ENCODE results near the gene RELN. TPM values are rescaled to one million over a fixed set of nuclear protein-coding genes. Genes with fewer than 3 reads are reported as not detected.

Gene RELN
- total RNA-seq, 2 experiments from 2014 or later: not detected

DNA sequence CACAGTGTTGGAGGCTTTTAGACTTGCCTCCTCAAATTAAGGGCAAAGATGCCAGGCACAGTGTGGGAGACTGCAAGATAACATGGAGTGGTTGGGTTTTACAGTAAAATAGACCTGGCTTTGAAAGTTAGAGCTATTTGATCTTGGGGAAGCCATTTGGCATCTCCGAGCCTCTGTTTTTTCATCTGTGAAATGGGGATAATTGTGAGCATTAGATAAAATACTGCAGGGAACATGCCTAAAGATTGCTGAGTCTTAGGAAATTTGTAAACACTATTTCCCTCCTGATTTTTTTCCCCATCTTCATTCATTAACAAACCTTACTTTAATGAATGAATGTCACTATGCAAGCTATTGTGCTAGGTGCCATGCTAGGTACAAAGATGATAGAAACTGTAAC, 302.2 kb downstream of the RELN start:
- Mint-ChIP-seq H3K27ac (no peak overlapping the region), H3K4me3 (no peak overlapping the region), H3K36me3 (ENCODE audit: low read depth) (no peaks in the 10 kb centered on the region), H3K9me3 (no peaks in the 10 kb centered on the region), H3K4me1 (no peaks in the 10 kb centered on the region), H3K27me3 (peaks cover 1% of the 10 kb centered on the region)
- CTCF ChIA-PET: no interaction called here
- no peak for DNase-seq
- POLR2A ChIA-PET: interaction anchor here (0.6 kb wide), 1 partner anchor 11 kb away, joined by 3 read pairs; no protein-coding TSS in a partner anchor

DNA sequence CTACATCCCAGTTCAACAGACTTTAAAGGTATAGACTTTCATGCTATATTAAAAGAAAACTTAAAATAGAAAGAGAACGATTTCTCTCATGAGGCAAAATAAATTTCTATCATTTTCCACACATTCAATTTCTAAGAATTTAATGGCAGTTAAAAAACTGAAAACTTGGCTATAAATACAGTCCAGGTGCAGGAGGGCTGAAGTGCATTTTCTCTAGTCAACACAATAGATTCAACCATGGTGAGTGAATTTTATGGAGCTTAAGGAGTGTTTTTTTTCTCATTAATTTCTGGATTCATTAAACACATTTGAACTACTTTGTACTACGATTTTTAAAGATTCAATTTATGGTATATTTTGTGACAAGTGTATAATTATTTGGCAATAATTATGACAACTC, 302.7 kb downstream of the RELN start:
- Mint-ChIP-seq H3K36me3 (ENCODE audit: low read depth) (no peaks in the 10 kb centered on the region), H3K27ac (no peak overlapping the region), H3K27me3 (peaks cover 1% of the 10 kb centered on the region), H3K9me3 (no peaks in the 10 kb centered on the region), H3K4me1 (no peaks in the 10 kb centered on the region), H3K4me3 (no peak overlapping the region)
- ChIA-PET POLR2A (no interaction called here), CTCF (no interaction called here)
- no peak for DNase-seq

DNA sequence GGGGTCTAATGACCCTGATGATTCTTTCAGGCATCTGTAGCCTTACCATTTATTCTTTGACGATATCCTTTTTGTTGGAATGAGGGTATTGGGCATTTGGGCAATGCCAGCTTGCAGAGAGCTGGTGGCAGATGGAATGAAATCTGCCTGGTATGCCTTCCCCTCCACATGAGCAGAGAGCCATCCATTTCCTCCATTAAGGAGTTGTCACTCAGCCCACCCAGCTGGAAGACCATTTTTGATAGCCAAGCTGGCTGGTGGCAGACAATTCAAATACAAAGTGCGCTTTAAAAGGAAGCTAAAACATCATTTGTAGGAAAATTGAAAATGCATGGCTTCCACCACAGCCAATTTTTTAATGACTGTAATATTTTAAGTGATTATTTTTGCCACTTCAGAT, 303.4 kb downstream of the RELN start:
- Mint-ChIP-seq H3K9me3 (no peaks in the 10 kb centered on the region), H3K4me3 (no peak overlapping the region), H3K4me1 (no peaks in the 10 kb centered on the region), H3K27ac (no peak overlapping the region), H3K36me3 (ENCODE audit: low read depth) (no peaks in the 10 kb centered on the region), H3K27me3 (peaks cover 1% of the 10 kb centered on the region)
- CTCF ChIA-PET: no interaction called here
- POLR2A ChIA-PET: no interaction called here
- no peak for DNase-seq

DNA sequence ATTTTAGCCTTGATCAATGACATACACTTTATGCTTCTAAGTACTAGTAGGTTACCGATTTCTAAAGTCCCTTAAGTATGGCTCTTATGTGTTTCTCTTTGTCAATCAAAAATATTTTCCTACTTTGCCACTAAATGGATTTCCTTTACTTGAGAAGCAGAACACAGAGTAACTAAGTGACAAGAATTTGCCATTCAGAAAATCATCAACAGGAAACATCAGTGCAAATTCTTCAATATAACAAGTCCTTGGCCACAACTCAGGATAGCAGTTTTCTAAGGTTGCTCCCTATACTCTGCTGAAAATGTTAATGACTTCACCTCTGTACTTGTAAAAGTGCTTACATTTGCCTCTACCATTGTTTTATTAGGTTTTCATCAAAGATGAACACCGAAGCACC, 303.8 kb downstream of the RELN start:
- Mint-ChIP-seq H3K27ac (no peak overlapping the region), H3K4me1 (no peaks in the 10 kb centered on the region), H3K4me3 (no peak overlapping the region), H3K36me3 (ENCODE audit: low read depth) (no peaks in the 10 kb centered on the region), H3K9me3 (no peaks in the 10 kb centered on the region), H3K27me3 (peaks cover 1% of the 10 kb centered on the region)
- ChIA-PET CTCF (no interaction called here), POLR2A (no interaction called here)
- DNase-seq: no peak

DNA sequence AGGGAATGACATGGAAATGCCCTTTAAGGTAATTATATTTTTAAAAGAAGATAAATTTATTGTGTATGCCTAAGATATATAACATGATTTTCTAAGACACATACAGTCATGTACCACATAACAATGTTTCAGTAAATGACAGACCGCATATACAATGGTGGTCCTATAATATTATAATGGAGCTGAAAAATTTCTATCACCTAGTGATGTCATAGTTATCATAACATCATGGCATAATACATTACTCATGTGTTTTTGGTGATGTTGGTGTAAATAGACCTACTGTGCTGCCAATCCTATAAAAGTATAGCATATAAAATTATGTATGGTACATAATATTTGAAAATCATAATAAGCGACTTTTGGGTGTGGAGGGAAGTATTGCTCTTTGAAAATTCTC, 306.1 kb downstream of the RELN start:
- H3K9me3 Mint-ChIP-seq: no peaks in the 10 kb centered on the region

DNA sequence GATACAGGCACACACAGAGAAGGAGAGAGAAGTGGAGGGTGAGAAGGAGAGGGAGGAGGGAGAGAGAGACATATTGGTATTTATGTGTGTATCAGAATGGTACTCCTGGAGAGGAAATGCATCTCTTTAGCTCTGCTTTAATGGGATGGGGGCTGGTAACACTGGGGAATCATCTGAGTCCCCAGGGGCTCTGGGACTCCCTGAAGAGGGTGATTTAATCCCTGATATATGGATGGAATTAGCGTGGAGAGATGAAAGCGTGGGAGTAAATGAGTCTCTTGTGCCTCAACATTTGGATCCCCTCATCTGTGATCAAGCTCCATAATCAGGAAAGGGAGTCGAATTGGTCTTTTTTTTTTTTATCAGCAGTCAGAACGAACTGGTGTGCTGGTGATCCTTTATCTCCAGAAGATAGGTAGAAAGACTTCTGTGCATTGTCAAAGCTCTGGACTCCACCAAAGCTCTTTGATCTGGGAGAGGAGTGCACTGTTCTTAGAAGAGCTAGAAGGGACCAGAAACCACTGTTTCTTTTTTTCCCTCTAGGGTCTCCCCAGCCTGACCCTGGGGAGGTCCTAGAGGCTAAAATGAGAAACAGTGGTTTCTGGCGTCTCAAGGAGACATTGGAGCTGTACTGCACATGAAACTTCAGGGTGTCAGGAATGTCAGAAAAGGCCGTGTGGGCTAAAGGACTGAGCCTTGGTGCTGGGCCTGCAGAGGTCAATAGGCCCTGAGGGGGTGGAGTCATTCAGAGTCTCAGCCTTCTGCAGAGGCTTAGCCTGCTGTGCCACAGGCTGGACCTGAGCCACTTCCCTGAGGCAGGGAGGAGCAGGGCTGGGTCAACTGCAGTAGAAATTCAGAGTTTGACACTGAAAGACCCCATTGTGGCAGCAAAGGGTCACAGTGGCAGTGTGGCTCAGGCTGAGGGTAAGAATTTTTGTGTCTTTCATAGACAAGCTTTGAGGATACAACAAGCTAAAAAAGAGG, 309.0 kb downstream of the RELN start:
- no peak overlapping the region for H3K4me3 Mint-ChIP-seq
- DNase-seq: no peak
- peaks cover 3% of the 10 kb centered on the region for H3K9me3 Mint-ChIP-seq
- H3K36me3 Mint-ChIP-seq (ENCODE audit: low read depth): no peaks in the 10 kb centered on the region
- no peaks in the 10 kb centered on the region for H3K4me1 Mint-ChIP-seq
- ChIA-PET POLR2A (no interaction called here), CTCF (no interaction called here)
- no peak overlapping the region for H3K27ac Mint-ChIP-seq
- H3K27me3 Mint-ChIP-seq: no peaks in the 10 kb centered on the region

More for the DNA sequence above, 306.1 kb downstream of the RELN start:
- POLR2A ChIA-PET: no interaction called here
- H3K4me3 Mint-ChIP-seq: no peak overlapping the region
- no peaks in the 10 kb centered on the region for H3K36me3 Mint-ChIP-seq (ENCODE audit: low read depth)
- no peak for DNase-seq
- H3K27ac Mint-ChIP-seq: no peak overlapping the region
- no peaks in the 10 kb centered on the region for H3K4me1 Mint-ChIP-seq
- CTCF ChIA-PET: no interaction called here
- peaks cover 1% of the 10 kb centered on the region for H3K27me3 Mint-ChIP-seq

DNA sequence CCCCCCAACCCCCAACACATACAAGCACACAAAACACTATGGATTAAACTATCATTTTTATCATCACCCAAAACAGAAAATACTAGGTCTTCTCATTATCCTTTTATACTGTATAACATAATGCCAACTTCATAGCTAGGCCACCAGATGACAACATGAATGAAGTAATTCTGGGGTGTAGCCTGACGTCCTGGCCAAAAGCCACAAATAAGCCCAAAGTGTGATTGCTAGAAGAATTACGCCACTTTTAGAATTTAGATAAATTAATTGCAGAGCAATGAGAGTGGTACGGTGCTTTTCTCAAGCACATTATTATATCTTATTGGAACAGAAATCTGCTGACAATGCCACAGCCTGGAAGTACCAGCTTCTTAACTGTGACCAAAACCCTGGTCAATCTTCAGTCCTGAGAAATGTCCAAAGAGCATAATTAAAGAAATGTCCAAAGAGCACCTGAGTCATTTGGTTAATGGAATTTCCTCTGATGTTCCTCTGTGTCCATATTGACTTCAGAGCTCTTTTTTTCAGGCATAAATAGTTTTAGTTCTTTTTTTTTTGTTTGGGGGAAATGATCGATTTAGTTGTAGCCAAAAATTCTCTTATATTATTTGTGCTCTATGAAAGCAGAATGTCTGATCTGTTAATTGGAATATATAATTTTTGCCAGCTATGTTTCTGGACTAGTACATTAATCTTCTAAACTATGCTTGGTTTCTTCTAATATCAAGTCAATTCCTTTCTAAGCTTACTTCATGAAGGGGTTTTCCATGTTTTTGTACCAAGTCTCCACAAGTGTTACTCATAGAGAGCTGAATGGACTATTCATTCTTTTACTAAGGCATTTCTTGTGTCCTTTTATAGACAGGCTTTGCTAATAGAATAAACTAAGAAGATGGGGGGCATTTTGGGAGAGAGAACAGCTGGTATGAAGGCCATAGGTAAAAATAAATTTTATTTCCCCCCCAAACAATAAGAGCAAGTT, 310.0 kb downstream of the RELN start:
- H3K27me3 Mint-ChIP-seq: no peaks in the 10 kb centered on the region
- POLR2A ChIA-PET: no interaction called here
- H3K9me3 Mint-ChIP-seq: peaks cover 3% of the 10 kb centered on the region
- no peaks in the 10 kb centered on the region for H3K36me3 Mint-ChIP-seq (ENCODE audit: low read depth)
- no peaks in the 10 kb centered on the region for H3K4me1 Mint-ChIP-seq
- CTCF ChIA-PET: no interaction called here
- no peak for DNase-seq
- H3K27ac Mint-ChIP-seq: no peak overlapping the region
- H3K4me3 Mint-ChIP-seq: no peak overlapping the region

DNA sequence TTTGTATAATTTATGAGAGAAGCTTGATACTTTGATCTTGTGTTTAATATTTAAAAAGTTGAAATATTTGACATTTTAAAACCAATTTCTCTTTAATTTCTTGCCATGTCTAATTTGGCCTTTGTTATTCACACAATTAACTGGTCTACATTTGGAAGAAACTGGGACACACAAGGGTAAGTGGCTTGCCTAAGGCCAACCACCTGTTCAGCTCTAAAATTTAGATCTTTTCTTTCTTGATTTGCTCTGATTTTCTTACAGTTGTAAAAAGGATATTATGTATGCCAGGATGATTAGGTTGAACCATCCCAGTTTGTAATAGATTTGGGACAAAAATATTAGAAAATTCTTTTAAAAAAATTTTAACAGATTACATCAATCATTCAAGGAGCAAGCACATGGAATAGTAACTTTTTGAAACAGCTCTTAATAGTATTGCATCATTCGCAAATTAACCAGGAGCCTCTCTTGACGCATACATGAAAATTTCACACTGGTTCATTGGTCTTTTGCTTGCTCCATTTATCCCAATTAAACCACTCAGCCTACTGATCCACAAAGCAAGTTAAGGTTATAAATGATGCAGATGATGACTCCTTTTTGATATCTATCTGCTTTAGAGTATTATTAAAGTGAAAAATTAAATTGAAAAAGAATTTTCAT, 321.0 kb downstream of the RELN start:
- Mint-ChIP-seq H3K4me3 (no peak overlapping the region), H3K4me1 (no peaks in the 10 kb centered on the region), H3K27me3 (no peaks in the 10 kb centered on the region), H3K36me3 (ENCODE audit: low read depth) (no peaks in the 10 kb centered on the region), H3K27ac (no peak overlapping the region), H3K9me3 (no peaks in the 10 kb centered on the region)
- DNase-seq: no peak
- CTCF ChIA-PET: no interaction called here
- POLR2A ChIA-PET: no interaction called here

DNA sequence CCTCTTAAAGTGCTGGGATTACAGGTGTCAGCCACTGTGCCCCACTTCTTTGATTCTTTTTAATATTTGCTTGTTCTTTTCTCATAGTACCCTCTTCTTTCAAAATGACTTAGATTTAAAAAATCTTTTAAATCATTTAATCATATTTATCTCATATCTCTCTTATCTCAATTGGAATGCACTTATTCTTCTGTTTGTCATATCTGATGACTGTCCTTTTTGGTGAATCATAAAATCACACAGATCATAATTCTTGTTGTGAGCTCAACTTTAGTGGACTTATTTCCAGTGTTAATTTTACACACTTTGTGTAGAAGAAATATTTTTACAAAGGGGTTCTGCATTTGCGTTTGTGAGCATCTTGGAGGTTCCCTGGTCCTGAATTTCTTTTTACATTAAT, 323.1 kb downstream of the RELN start:
- Mint-ChIP-seq H3K9me3 (no peaks in the 10 kb centered on the region), H3K27ac (no peak overlapping the region), H3K4me3 (no peak overlapping the region), H3K36me3 (ENCODE audit: low read depth) (no peaks in the 10 kb centered on the region), H3K27me3 (no peaks in the 10 kb centered on the region), H3K4me1 (no peaks in the 10 kb centered on the region)
- ChIA-PET CTCF (no interaction called here), POLR2A (no interaction called here)
- DNase-seq: no peak

DNA sequence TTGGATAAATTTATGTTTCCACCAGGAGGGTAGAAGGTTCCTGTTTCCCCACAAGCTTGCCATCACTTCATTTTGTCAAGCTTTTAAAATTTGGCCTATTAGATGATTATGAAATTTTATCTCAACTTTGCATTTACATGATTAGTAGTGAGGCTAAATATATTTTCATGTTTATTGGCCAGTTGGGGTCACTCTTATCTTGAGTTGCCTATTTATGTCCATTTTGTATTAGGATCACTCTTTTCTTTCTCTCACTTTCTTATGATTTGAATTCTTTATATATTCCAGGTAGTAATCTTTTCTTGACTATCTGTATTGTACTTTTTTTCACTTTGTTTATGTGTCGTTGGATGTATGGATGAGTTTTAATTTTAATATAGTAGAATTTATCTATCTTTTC, 324.9 kb downstream of the RELN start:
- no peaks in the 10 kb centered on the region for H3K36me3 Mint-ChIP-seq (ENCODE audit: low read depth)
- POLR2A ChIA-PET: no interaction called here
- no peak for DNase-seq
- no peak overlapping the region for H3K27ac Mint-ChIP-seq
- H3K4me3 Mint-ChIP-seq: no peak overlapping the region
- no peaks in the 10 kb centered on the region for H3K27me3 Mint-ChIP-seq
- CTCF ChIA-PET: no interaction called here
- no peaks in the 10 kb centered on the region for H3K9me3 Mint-ChIP-seq
- H3K4me1 Mint-ChIP-seq: no peaks in the 10 kb centered on the region

DNA sequence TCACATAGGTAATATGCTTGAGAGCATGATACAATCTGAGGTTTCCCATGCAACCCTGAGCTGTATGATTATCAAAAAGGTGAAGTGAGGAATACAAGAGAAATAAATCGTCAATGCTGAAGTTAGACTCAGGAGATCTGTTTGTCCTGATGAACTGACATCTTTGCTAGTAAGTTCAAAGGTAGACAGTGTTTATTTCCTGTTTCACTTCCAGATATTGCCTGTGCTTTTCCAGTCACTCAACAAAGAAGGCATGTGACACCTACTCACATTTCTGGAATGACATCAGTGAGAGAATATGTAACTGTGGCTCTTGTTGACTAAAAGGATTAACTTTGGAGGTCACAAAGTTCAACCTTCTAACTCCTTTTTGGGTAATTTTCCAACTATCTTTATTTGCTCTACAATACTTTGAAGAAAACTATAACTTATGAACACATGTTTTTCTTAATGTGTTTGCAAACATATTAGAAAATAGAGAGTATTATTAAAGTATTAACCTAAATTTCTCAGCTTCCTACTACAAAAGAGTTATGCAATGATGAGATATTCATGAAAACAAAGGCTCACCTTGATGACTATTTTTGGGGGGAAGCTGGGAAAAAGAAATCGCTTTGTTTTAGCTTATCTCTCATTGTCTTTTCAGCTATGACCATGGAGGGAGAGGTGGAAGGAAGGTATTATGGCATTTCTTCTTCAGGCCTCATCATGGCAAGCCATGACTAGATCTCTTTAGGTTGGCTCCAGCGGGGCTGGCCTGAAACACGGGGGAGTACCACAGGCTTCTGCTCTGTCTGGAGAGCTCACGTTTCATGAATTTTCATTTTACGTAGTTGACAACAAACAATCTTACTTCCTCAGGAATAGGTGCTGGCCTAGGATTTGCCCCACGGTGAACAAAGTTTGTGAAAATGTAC, 328.7 kb downstream of the RELN start:
- H3K9me3 Mint-ChIP-seq: no peaks in the 10 kb centered on the region
- ChIA-PET POLR2A (no interaction called here), CTCF (no interaction called here)
- no peak for DNase-seq
- no peaks in the 10 kb centered on the region for H3K4me1 Mint-ChIP-seq
- no peak overlapping the region for H3K4me3 Mint-ChIP-seq
- no peak overlapping the region for H3K27ac Mint-ChIP-seq
- H3K36me3 Mint-ChIP-seq (ENCODE audit: low read depth): no peaks in the 10 kb centered on the region
- no peaks in the 10 kb centered on the region for H3K27me3 Mint-ChIP-seq

DNA sequence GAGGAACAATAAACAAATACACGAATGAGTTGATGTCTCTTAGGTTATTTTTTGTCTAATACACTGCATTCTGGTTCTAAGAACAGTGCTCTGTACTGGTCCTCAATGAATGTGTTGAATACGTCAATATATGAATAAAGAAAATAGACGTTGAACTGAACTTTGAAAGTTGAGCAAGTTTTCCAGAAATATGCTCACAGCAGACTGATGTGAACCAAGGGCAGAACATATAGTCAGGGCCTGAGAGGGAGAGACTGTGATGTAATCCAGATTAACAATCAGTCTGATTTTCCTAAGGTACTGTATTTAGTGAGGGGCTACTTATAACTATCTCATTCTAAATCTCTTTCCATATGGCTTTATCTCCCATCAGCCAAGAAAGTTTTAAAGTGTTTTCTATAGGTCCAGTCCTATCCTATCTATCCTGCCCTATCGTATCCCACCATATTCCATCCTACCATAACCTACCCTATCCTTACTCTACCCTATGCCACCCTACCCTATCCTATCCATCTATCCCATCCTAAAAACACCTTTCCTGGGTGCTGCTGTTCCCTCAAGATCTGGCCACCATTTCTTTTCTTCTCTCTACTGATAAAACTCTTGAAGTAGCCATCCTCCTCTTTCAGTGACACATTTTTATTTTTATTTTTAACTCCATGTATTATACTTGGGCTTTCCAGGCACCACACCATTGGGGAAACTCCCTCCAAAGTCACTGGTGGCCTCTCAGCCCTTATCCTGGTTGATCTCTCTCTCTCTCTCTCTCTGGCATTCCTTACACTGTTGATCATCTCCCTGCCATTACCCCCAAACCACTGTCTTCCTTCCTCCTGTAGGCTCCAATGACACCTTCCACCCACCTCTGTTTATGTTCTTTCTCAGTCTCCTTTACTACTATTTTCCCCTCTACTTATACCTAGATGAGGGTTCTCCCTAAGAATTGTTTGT, 331.1 kb downstream of the RELN start:
- Mint-ChIP-seq H3K27me3 (no peaks in the 10 kb centered on the region), H3K27ac (no peak overlapping the region), H3K9me3 (no peaks in the 10 kb centered on the region), H3K4me3 (no peak overlapping the region), H3K36me3 (ENCODE audit: low read depth) (no peaks in the 10 kb centered on the region), H3K4me1 (no peaks in the 10 kb centered on the region)
- CTCF ChIA-PET: no interaction called here
- no peak for DNase-seq
- POLR2A ChIA-PET: no interaction called here

All from activated CD4-positive, alpha-beta memory T cell treated with anti-CD3 and anti-CD28 coated beads, Interleukin-2, amount 10 ng/mL, durations not matched to agents 7 days and 5 days (primary cell).